Left colon (tissue), 2 donors: ENCODE measurements around the gene CRPPA. TPM values are rescaled to one million over a fixed set of nuclear protein-coding genes. Genes with fewer than 3 reads are reported as not detected.

ENCODE experiments used
- ATAC-seq: fragments of 200-7000 bp; cut with Tn5 transposase; one replicate; pipeline ENCODE4 v1.9.1; 2020; ENCODE audit warnings: mild to moderate bottlenecking, moderate library complexity
- DNase-seq, 2 donors: peaks; one replicate each; pipeline ENCODE4 v3.0.0-alpha.2; 2020
- intact Hi-C, 2 donors: fragments of 100-400 bp; cut with DNase I in 1 of 2; cut with micrococcal nuclease in 1 of 2; formaldehyde crosslinking; loops; one replicate each; pipeline versions ENCODE4 v1.11.2 to v1.14.0; 2022; cut with DNase I, micrococcal nuclease
- total RNA-seq, 2 donors: library from RNA; stranded (reverse); fragmentation: NEBNext Ultra II Directional; extraction: Animal tissue kit (Norgen Biotek cat#: 25700); gene quantifications; one replicate each; pipeline ENCODE4 v1.2.1, GENCODE V29; 2021
- donor health status: DM: no; HTN: no; CAD: no.
- donor health status: DM: yes; HTN: yes; CAD: no.

The CRPPA gene
- total RNA-seq, 2 donors from 2014 or later, result 2.6 to 2.7 TPM

- DNase-seq, result no peak
- intact Hi-C loops, result loop anchor here in 1 of 2 donors (10.0 kb wide), 1 partner anchor 135 kb away; no protein-coding TSS in a partner anchor
- ATAC-seq, result no peak
Observed at GRCh38 chr7:16430133-16430532, 8.8 kb upstream of the CRPPA start.

- ATAC-seq, result peak; percentile 93
- peak; percentile 18 to 31 for DNase-seq
- intact Hi-C loops, result no loop called here
Observed at GRCh38 chr7:16428672-16429071, 7.3 kb upstream of the CRPPA start.

- no peak for ATAC-seq
- intact Hi-C loops, result no loop called here
- no peak for DNase-seq
Observed at GRCh38 chr7:16428182-16428581, 6.8 kb upstream of the CRPPA start.

GRCh38 chr7:16423761-16424160 is 2.4 kb upstream of the CRPPA start:
- intact Hi-C loops, result no loop called here

GRCh38 chr7:16422917-16423316 is 1.6 kb upstream of the CRPPA start:
- DNase-seq (no peak), ATAC-seq (no peak)
- intact Hi-C loops, result no loop called here

More at GRCh38 chr7:16423761-16424160, 2.4 kb upstream of the CRPPA start:
- no peak for ATAC-seq
- DNase-seq, result no peak

GRCh38 chr7:16422103-16422435 is 731 bp upstream of the CRPPA start:
- intact Hi-C loops, result no loop called here
- ATAC-seq, result no peak
- no peak for DNase-seq

GRCh38 chr7:16420649-16421332 is 547 bp downstream of the CRPPA start:
- peak; percentile 85 for ATAC-seq
- intact Hi-C loops, result no loop called here
- peak; percentile 89 to 90 for DNase-seq

GRCh38 chr7:16420329-16420648 is 1.0 kb downstream of the CRPPA start:
- ATAC-seq (peak; percentile 1), DNase-seq (no peak)
- intact Hi-C loops, result no loop called here

- ATAC-seq (no peak), DNase-seq (no peak)
- intact Hi-C loops, result no loop called here
Observed at GRCh38 chr7:16419859-16420258, 1.5 kb downstream of the CRPPA start.

- intact Hi-C loops, result no loop called here
- ATAC-seq, result no peak
- DNase-seq, result no peak
Observed at GRCh38 chr7:16419126-16419525, 2.2 kb downstream of the CRPPA start.

GRCh38 chr7:16417906-16418305 is 3.4 kb downstream of the CRPPA start:
- intact Hi-C loops, result no loop called here
- ATAC-seq, result no peak
- DNase-seq, result no peak

- no peak for DNase-seq
- ATAC-seq, result no peak
- intact Hi-C loops, result no loop called here
Observed at GRCh38 chr7:16416289-16417282, 4.8 kb downstream of the CRPPA start.

- ATAC-seq (no peak), DNase-seq (no peak)
- intact Hi-C loops, result no loop called here
Observed at GRCh38 chr7:16412274-16413254, 8.8 kb downstream of the CRPPA start.

GRCh38 chr7:16411391-16411790 is 9.9 kb downstream of the CRPPA start:
- intact Hi-C loops, result no loop called here
- ATAC-seq, result no peak

GRCh38 chr7:16409777-16410176 is 11.6 kb downstream of the CRPPA start:
- DNase-seq (no peak), ATAC-seq (no peak)
- intact Hi-C loops, result no loop called here

More at GRCh38 chr7:16411391-16411790, 9.9 kb downstream of the CRPPA start:
- DNase-seq, result no peak

- ATAC-seq, result no peak
- intact Hi-C loops, result no loop called here
- no peak for DNase-seq
Observed at GRCh38 chr7:16404636-16405035, 16.7 kb downstream of the CRPPA start.

- peak; percentile 72 for ATAC-seq
- no peak for DNase-seq
- intact Hi-C loops, result no loop called here
Observed at GRCh38 chr7:16403475-16403874, 17.9 kb downstream of the CRPPA start.

- intact Hi-C loops, result no loop called here
- DNase-seq (no peak), ATAC-seq (no peak)
Observed at GRCh38 chr7:16402940-16403339, 18.4 kb downstream of the CRPPA start.

- DNase-seq (no peak), ATAC-seq (peak; percentile 78)
- intact Hi-C loops, result no loop called here
Observed at GRCh38 chr7:16402091-16402490, 19.2 kb downstream of the CRPPA start.
